Spleen (tissue), 7 donors: ENCODE measurements around the gene CD8A.

ENCODE experiments used
- POLR2A ChIP-seq, 3 donors: fragments of 450-650 bp; IDR thresholded peaks; one replicate each; pipeline ENCODE4 v1.5.1; 2017; ENCODE audit warnings: antibody characterized with exemption in 3 of 3, mild to moderate bottlenecking in 1 of 3
- TF ChIP-seq, protein P1 (sequence below), 11 experiments: fragments of 200-600 bp in 7 of 11; fragments of 450-650 bp in 4 of 11; sonication (generic) in 4 of 11; IDR thresholded peaks in 8 of 11; conservative IDR thresholded peaks in 3 of 11; 1 replicate in 7 of 11; 2 replicates in 4 of 11; pipeline versions ENCODE4 v1.4.0 to v1.8.0; 2016 to 2021; ENCODE audit warnings: antibody characterized with exemption in 11 of 11, inconsistent platforms in 4 of 11, mild to moderate bottlenecking in 1 of 11
- donor health status: DM: no; HTN: no; CAD: no; lungs with moderate emphysema.
- donor health status: DM: no; HTN: no; CAD: no.
- donor health status: DM: no; HTN: no; CAD: no.

DNA sequence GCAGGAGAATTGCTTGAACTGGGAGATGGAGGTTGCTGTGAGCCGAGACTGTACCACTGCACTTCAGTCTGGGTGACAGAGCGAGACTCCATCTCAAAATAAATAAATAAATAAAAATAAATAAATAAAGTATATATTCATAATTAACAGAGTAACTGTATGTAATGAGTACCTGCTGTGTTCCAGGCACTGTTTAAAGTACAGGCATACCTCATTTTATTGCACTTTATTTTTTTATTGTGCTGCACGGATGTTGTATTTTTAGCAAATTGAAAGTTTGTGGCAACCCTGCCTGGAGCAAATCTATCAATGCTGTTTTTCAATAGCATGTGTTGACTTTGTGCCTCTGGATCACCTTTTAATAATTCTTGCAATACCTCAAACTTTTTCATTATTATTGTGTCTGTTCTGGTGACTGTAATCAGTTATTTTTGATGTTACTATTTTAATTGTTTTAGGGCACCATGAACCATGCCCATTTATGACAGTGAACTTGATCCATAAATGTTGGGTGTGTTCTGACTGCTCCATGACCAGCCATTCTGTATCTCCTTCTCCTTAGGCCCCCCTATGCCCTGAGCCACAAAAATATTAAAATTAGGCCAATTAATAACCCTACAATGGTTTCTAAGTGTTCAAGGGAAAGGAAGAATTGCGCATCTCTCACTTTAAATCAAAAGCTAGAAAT is 27.5 kb upstream of the CD8A start:
- TF ChIP-seq POLR2A (IDR thresholded peaks at IDR 0.05): no peak
- TF ChIP-seq, protein P1, sequence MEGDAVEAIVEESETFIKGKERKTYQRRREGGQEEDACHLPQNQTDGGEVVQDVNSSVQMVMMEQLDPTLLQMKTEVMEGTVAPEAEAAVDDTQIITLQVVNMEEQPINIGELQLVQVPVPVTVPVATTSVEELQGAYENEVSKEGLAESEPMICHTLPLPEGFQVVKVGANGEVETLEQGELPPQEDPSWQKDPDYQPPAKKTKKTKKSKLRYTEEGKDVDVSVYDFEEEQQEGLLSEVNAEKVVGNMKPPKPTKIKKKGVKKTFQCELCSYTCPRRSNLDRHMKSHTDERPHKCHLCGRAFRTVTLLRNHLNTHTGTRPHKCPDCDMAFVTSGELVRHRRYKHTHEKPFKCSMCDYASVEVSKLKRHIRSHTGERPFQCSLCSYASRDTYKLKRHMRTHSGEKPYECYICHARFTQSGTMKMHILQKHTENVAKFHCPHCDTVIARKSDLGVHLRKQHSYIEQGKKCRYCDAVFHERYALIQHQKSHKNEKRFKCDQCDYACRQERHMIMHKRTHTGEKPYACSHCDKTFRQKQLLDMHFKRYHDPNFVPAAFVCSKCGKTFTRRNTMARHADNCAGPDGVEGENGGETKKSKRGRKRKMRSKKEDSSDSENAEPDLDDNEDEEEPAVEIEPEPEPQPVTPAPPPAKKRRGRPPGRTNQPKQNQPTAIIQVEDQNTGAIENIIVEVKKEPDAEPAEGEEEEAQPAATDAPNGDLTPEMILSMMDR (IDR thresholded peaks at IDR 0.05 in 8 of 11, conservative IDR thresholded peaks at IDR 0.05 in 3 of 11): no peak
